Measurements from ENCODE around the gene DAPK1. TPM values are rescaled to one million over a fixed set of nuclear protein-coding genes. Genes with fewer than 3 reads are reported as not detected.

The DAPK1 gene
- total RNA-seq, 1 experiment from 2014 or later, result 19.7 TPM

DNA sequence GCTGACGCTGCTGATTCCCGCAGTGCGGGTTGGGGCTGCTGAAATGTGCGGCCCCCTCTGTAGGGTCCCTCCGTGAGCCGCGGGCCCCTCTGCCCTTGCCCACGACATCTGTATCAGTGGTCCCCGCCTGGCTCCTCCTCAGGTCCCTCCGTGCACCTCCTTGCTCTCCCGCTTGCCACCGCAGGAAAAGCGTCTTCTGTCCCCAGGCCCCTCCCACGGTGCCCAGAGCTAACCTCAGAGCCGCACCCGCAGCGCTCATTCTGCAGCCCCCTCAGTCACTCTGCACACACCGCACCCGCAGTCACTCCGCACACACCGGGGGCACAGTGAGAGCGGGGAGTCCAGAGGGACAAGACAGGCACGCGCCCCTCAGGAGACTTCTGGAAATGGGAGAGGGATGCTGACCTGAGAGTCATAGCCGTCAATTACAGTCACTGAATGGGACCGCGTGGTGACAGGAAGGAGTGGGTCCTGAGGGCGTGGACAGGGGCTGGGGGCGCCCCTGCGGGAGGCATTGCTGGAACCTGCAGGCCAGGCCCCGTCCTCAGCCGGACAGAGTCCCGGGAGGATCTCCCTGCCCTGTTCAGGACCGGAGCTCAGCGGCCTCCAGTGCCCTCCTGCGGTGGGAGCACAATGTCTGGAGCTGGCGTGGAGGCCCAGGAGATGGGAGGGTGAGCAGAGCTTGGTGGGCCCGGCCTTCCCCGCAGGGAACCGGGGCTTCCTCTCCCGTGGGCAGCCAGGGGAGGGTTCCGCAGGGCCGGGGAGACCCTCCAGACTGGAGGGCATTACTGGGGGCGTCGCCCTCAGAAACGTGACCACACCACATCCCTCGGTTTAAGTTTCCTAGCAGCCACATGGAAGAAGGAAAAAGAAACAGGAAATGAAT is 162.1 kb downstream of the DAPK1 start:
- H3K9me3 Mint-ChIP-seq (ENCODE audit: unreplicated experiment), result no peaks in the 10 kb centered on the region
- BruUV-seq (replicated peaks), result no TSS peak
- DNase-seq (ENCODE audit: unreplicated experiment), result no peak
- peaks cover 13% of the 10 kb centered on the region for H3K4me1 Mint-ChIP-seq (ENCODE audit: insufficient read depth, unreplicated experiment)
- ChIA-PET POLR2A (no interaction called here), CTCF (no interaction called here)
- no peak overlapping the region for H3K4me3 Mint-ChIP-seq (ENCODE audit: unreplicated experiment)
- intact Hi-C loops (cut with micrococcal nuclease), result loop anchor here (5.0 kb wide), 1 partner anchor 162 kb away; the partner anchor contains the start of gene DAPK1
- peaks cover 19% of the 10 kb centered on the region for H3K36me3 Mint-ChIP-seq (ENCODE audit: insufficient read depth, unreplicated experiment)
- no peak overlapping the region for H3K27ac Mint-ChIP-seq (ENCODE audit: low read depth, unreplicated experiment)
- H3K27me3 Mint-ChIP-seq (ENCODE audit: insufficient read depth, unreplicated experiment), result no peaks in the 10 kb centered on the region
- TF ChIP-seq, protein P1, sequence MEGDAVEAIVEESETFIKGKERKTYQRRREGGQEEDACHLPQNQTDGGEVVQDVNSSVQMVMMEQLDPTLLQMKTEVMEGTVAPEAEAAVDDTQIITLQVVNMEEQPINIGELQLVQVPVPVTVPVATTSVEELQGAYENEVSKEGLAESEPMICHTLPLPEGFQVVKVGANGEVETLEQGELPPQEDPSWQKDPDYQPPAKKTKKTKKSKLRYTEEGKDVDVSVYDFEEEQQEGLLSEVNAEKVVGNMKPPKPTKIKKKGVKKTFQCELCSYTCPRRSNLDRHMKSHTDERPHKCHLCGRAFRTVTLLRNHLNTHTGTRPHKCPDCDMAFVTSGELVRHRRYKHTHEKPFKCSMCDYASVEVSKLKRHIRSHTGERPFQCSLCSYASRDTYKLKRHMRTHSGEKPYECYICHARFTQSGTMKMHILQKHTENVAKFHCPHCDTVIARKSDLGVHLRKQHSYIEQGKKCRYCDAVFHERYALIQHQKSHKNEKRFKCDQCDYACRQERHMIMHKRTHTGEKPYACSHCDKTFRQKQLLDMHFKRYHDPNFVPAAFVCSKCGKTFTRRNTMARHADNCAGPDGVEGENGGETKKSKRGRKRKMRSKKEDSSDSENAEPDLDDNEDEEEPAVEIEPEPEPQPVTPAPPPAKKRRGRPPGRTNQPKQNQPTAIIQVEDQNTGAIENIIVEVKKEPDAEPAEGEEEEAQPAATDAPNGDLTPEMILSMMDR (IDR thresholded peaks at IDR 0.05; ENCODE audit: unreplicated experiment), result no peak

DNA sequence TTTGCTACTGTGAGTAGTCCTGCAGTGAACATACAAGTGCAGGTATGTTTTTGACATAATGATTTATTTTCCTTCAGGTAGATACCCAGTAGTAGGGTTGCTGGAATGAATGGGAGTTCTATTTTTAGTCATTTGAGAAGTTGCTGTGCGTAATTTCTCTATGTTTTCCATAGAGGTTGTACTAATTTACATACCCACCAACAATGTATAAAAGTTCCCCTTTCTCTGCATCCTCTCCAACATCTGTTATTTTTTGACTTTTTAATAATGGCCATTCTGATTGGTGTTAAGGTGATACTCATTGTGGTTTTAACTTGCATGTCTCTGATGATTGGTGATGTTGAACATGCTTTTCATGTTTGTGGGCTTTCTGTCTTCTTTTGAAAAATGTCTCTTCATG is 163.6 kb downstream of the DAPK1 start:
- POLR2A ChIA-PET, result no interaction called here
- Mint-ChIP-seq H3K27me3 (ENCODE audit: insufficient read depth, unreplicated experiment) (no peaks in the 10 kb centered on the region), H3K36me3 (ENCODE audit: insufficient read depth, unreplicated experiment) (peaks cover 12% of the 10 kb centered on the region), H3K27ac (ENCODE audit: low read depth, unreplicated experiment) (no peak overlapping the region), H3K4me1 (ENCODE audit: insufficient read depth, unreplicated experiment) (peaks cover 13% of the 10 kb centered on the region), H3K4me3 (ENCODE audit: unreplicated experiment) (no peak overlapping the region), H3K9me3 (ENCODE audit: unreplicated experiment) (no peaks in the 10 kb centered on the region)
- CTCF ChIA-PET, result no interaction called here
- intact Hi-C loops (cut with micrococcal nuclease), result loop anchor here (5.0 kb wide), 1 partner anchor 164 kb away; the partner anchor contains the start of gene DAPK1
- TF ChIP-seq, protein P1 (IDR thresholded peaks at IDR 0.05; ENCODE audit: unreplicated experiment), result no peak
- no TSS peak for BruUV-seq (replicated peaks)
- no peak for DNase-seq (ENCODE audit: unreplicated experiment)

DNA sequence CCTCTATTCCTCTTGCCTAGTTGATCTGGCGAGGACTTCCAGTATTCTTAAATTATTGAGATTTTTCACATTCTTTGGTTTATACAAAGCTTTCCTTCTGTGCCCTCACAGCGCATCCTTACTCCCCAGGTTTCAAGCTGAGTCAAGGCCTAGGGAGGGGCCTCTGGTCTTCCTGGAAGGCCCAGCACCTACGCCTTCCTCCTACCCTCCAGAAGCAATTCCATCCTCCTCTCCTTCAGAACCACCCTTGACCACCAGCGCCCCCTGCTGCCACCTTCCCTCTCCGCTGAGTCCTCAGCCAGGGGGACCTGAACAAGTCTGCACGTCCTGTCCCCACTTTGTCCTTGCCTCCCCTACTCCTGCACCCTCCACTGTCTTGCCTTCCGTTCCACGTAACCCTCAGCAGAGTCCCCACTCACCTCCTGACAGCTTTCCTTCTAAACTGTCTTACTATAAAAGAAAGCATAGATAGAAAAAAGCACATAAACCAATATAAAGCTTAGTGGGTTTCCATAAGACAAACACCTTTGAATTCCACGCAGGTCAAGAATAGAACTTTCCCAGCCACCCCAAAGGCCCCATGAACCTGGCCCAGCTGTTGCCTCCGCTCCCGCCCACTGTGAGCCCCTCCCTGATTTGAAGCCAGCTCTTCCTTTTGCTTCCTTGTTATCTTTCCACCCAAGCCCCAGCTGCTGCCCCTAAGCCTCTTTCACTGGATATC is 165.3 kb downstream of the DAPK1 start:
- no peaks in the 10 kb centered on the region for H3K27me3 Mint-ChIP-seq (ENCODE audit: insufficient read depth, unreplicated experiment)
- H3K4me1 Mint-ChIP-seq (ENCODE audit: insufficient read depth, unreplicated experiment), result peaks cover 13% of the 10 kb centered on the region
- H3K27ac Mint-ChIP-seq (ENCODE audit: low read depth, unreplicated experiment), result no peak overlapping the region
- no peaks in the 10 kb centered on the region for H3K9me3 Mint-ChIP-seq (ENCODE audit: unreplicated experiment)
- H3K4me3 Mint-ChIP-seq (ENCODE audit: unreplicated experiment), result no peak overlapping the region
- ChIA-PET POLR2A (interaction anchor here (0.7 to 1.6 kb wide), 7 partner anchors 63 to 1256 kb away, joined by 3 to 10 read pairs (median 4); partner anchors contain the start of gene CTSL), CTCF (interaction anchor here (0.6 to 2.4 kb wide), 43 partner anchors 8 to 1845 kb away, joined by 3 to 29 read pairs (median 4); no protein-coding TSS in a partner anchor)
- peak; percentile 84 for DNase-seq (ENCODE audit: unreplicated experiment)
- TF ChIP-seq, protein P1 (IDR thresholded peaks at IDR 0.05; ENCODE audit: unreplicated experiment), result peak; percentile 80
- intact Hi-C loops (cut with micrococcal nuclease), result loop anchor here (1.0 to 5.0 kb wide), 5 partner anchors 166 to 1229 kb away; partner anchors contain the start of gene DAPK1
- H3K36me3 Mint-ChIP-seq (ENCODE audit: insufficient read depth, unreplicated experiment), result peaks cover 12% of the 10 kb centered on the region
- no TSS peak for BruUV-seq (replicated peaks)

DNA sequence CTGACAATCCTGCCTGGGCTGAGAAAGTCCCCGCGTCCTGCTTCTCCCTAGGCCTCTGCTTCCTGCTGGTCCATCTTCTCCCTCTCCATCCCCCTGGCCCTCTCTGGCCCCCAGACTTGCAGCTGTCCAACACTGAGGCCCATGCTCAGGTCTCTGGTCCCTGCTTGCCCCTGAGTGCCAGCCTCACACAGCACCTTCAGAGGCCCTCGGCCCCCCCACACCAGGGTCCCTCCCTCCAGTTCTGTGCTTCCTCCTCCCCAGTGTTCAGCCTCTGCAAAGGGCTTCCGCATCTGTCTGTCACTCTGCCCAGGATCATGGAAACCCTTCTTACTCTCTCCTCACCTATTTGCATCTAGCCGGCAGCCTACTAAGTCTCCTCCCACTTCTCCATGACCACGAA is 165.9 kb downstream of the DAPK1 start:
- Mint-ChIP-seq H3K4me1 (ENCODE audit: insufficient read depth, unreplicated experiment) (peaks cover 13% of the 10 kb centered on the region), H3K27ac (ENCODE audit: low read depth, unreplicated experiment) (no peak overlapping the region), H3K27me3 (ENCODE audit: insufficient read depth, unreplicated experiment) (no peaks in the 10 kb centered on the region), H3K4me3 (ENCODE audit: unreplicated experiment) (no peak overlapping the region), H3K36me3 (ENCODE audit: insufficient read depth, unreplicated experiment) (peaks cover 8% of the 10 kb centered on the region), H3K9me3 (ENCODE audit: unreplicated experiment) (no peaks in the 10 kb centered on the region)
- ChIA-PET CTCF (interaction anchor here (0.6 to 2.4 kb wide), 33 partner anchors 9 to 1249 kb away, joined by 3 to 29 read pairs (median 4); no protein-coding TSS in a partner anchor), POLR2A (interaction anchor here (0.7 to 1.6 kb wide), 4 partner anchors 105 to 289 kb away, joined by 4 to 10 read pairs (median 6); no protein-coding TSS in a partner anchor)
- BruUV-seq (replicated peaks), result no TSS peak
- TF ChIP-seq, protein P1 (IDR thresholded peaks at IDR 0.05; ENCODE audit: unreplicated experiment), result no peak
- intact Hi-C loops (cut with micrococcal nuclease), result loop anchor here (1.0 to 5.0 kb wide), 5 partner anchors 166 to 1229 kb away; partner anchors contain the start of gene DAPK1
- no peak for DNase-seq (ENCODE audit: unreplicated experiment)

Data from MCF 10A (cell line).